Ascending aorta (tissue), 2 donors: ENCODE data around the gene ITGA8. TPM values are rescaled to one million over a fixed set of nuclear protein-coding genes. Genes with fewer than 3 reads are reported as not detected.
A peak's percentile ranks its signal among the peaks of the same experiment; 100 is the strongest.
"Not testable (repeated sequence)": the region's sequence is repeated elsewhere in the genome, so short reads cannot be mapped to it uniquely, and the experiment has no call there.

Source experiments
- DNase-seq, 2 donors: peaks; one replicate each; pipeline ENCODE4 v3.0.0-alpha.2; 2019; ENCODE audit warnings: low spot score in 2 of 2
- H3K27ac ChIP-seq, 2 donors: fragments of 200-600 bp; sonication (generic); one replicate each; pipeline ENCODE4 v1.5.1; 2016 to 2017; ENCODE audit warnings: mild to moderate bottlenecking in 1 of 2
- H3K27me3 ChIP-seq: fragments of 200-600 bp; sonication (generic); one replicate; pipeline ENCODE4 v1.5.1; 2017
- H3K36me3 ChIP-seq, 2 donors: fragments of 200-600 bp; sonication (generic); one replicate each; pipeline ENCODE4 v1.5.1; 2016
- H3K4me1 ChIP-seq, 2 donors: fragments of 200-600 bp; sonication (generic); one replicate each; pipeline ENCODE4 v1.5.1; 2016 to 2017; ENCODE audit warnings: mild to moderate bottlenecking in 1 of 2
- H3K4me3 ChIP-seq, 2 donors: fragments of 200-600 bp; sonication (generic); one replicate each; pipeline ENCODE4 v1.5.1; 2016 to 2017; ENCODE audit warnings: mild to moderate bottlenecking in 1 of 2
- H3K9me3 ChIP-seq, 2 donors: fragments of 200-600 bp; sonication (generic); one replicate each; pipeline ENCODE4 v1.5.1; 2016
- CTCF ChIP-seq, 3 experiments: fragments of 200-600 bp in 2 of 3; fragments of 450-650 bp in 1 of 3; sonication (generic) in 2 of 3; IDR thresholded peaks; one replicate each; pipeline ENCODE4 v1.5.1; 2016 to 2019; ENCODE audit warnings: antibody characterized with exemption in 3 of 3, mild to moderate bottlenecking in 1 of 3, moderate library complexity in 1 of 3
- intact Hi-C: fragments of 100-400 bp; cut with DNase I; formaldehyde crosslinking; loops from one replicate; pipeline ENCODE4 v1.15.1; 2023
- total RNA-seq: library from RNA; depleted of rRNA; stranded (reverse); fragments of >200 nt; gene quantifications from one replicate; pipeline ENCODE4 v1.1.0, GENCODE V29; 2016

Gene ITGA8
- total RNA-seq, 1 donor from 2014 or later: 231 TPM

GRCh38 chr10:15558136-15558535 lies 161.6 kb downstream of the ITGA8 start:
- Histone ChIP-seq H3K36me3 (peaks cover 80 to 89% of the 10 kb centered on the region in 2 donors), H3K4me3 (no peak overlapping the region), H3K27ac (peak overlapping the region in 1 of 2 donors; percentile 1), H3K9me3 (no peaks in the 10 kb centered on the region), H3K4me1 (no peaks in the 10 kb centered on the region), H3K27me3 (no peaks in the 10 kb centered on the region)
- no peak for TF ChIP-seq CTCF (IDR thresholded peaks at IDR 0.05)
- intact Hi-C loops: no loop called here
- no peak for DNase-seq

DNA sequence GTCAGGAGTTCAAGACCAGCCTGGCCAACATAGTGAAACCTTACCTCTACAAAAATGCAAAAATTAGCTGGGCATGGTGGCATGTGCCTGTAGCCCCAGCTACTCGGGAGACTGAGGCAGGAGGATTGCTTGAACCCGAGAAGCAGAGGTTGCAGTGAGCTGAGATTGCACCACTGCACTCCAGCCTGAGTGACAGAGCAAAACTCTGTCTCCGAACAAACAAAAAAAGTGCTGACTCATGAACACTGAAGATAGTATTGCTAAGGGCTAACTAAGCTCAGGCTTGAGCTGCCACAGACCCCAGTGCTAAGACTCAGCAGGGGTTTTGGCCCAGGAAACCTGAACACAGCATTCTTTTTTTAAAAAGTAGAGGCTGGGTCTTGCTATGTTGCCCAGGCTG lies 162.6 kb downstream of the ITGA8 start:
- H3K4me3 ChIP-seq, H3K27me3 ChIP-seq, DNase-seq, H3K9me3 ChIP-seq, intact Hi-C loops, H3K4me1 ChIP-seq: not testable (repeated sequence)
- peaks cover 78 to 89% of the 10 kb centered on the region in 2 donors for H3K36me3 ChIP-seq
- peak overlapping the region; percentile 1 to 38 for H3K27ac ChIP-seq

DNA sequence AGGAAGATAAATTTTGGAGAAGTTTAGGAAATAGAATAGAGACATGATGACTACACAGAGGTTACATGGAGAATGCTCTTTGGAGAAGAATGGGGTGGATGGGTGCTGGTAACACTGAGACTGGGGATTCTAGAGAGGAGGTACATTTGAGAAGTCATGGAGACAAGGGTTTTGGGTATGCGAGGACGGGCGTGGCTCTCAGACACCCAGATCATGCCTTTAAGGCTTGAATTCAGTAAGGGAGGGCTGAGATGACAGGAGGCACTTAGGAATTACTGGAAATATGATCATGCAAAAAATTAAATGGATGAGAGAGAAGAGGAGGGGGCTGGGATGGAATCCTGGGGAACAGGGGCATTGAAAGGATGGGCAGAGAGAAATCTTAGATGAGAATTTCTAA lies 168.8 kb downstream of the ITGA8 start:
- no peak for DNase-seq
- no peak for TF ChIP-seq CTCF (IDR thresholded peaks at IDR 0.05)
- intact Hi-C loops: no loop called here
- Histone ChIP-seq H3K27ac (peak overlapping the region in 1 of 2 donors; percentile 54), H3K27me3 (no peaks in the 10 kb centered on the region), H3K9me3 (no peaks in the 10 kb centered on the region), H3K4me3 (no peak overlapping the region), H3K36me3 (peaks cover 82 to 98% of the 10 kb centered on the region in 2 donors), H3K4me1 (no peaks in the 10 kb centered on the region)

GRCh38 chr10:15548331-15548730 lies 171.4 kb downstream of the ITGA8 start:
- intact Hi-C loops: no loop called here
- Histone ChIP-seq H3K9me3 (no peaks in the 10 kb centered on the region), H3K36me3 (peaks cover 76 to 90% of the 10 kb centered on the region in 2 donors), H3K27ac (no peak overlapping the region), H3K4me3 (no peak overlapping the region), H3K4me1 (no peaks in the 10 kb centered on the region), H3K27me3 (no peaks in the 10 kb centered on the region)
- no peak for DNase-seq
- no peak for TF ChIP-seq CTCF (IDR thresholded peaks at IDR 0.05)

GRCh38 chr10:15546606-15547005 lies 173.1 kb downstream of the ITGA8 start:
- peaks cover 72 to 80% of the 10 kb centered on the region in 2 donors for H3K36me3 ChIP-seq

GRCh38 chr10:15545884-15546283 lies 173.8 kb downstream of the ITGA8 start:
- Histone ChIP-seq H3K36me3 (peaks cover 64 to 80% of the 10 kb centered on the region in 2 donors), H3K27ac (peak overlapping the region in 1 of 2 donors; percentile 14), H3K4me3 (no peak overlapping the region), H3K27me3 (no peaks in the 10 kb centered on the region), H3K9me3 (no peaks in the 10 kb centered on the region), H3K4me1 (peaks cover 0 to 2% of the 10 kb centered on the region in 2 donors)
- no peak for DNase-seq
- intact Hi-C loops: no loop called here
- no peak for TF ChIP-seq CTCF (IDR thresholded peaks at IDR 0.05)

More at GRCh38 chr10:15546606-15547005, 173.1 kb downstream of the ITGA8 start:
- Histone ChIP-seq H3K4me3 (no peak overlapping the region), H3K9me3 (no peaks in the 10 kb centered on the region), H3K27ac (peak overlapping the region in 1 of 2 donors; percentile 14), H3K27me3 (no peaks in the 10 kb centered on the region), H3K4me1 (peaks cover 0 to 2% of the 10 kb centered on the region in 2 donors)
- intact Hi-C loops: no loop called here
- TF ChIP-seq CTCF (IDR thresholded peaks at IDR 0.05): no peak
- no peak for DNase-seq
